Uterus (tissue), 2 donors: Measurements from ENCODE around the gene CACNA1A.

ENCODE experiments used
- POLR2A ChIP-seq, 2 donors: fragments of 450-650 bp; IDR thresholded peaks; one replicate each; pipeline ENCODE4 v1.6.1; 2016; ENCODE audit warnings: antibody characterized with exemption in 2 of 2, mild to moderate bottlenecking in 1 of 2, moderate library complexity in 1 of 2
- TF ChIP-seq, protein P1 (sequence below), 4 experiments: fragments of 200-600 bp in 2 of 4; fragments of 450-650 bp in 2 of 4; sonication (generic) in 2 of 4; IDR thresholded peaks; one replicate each; pipeline ENCODE4 v1.5.1; 2016 to 2019; ENCODE audit warnings: antibody characterized with exemption in 4 of 4, mild to moderate bottlenecking in 2 of 4, moderate library complexity in 1 of 4

DNA sequence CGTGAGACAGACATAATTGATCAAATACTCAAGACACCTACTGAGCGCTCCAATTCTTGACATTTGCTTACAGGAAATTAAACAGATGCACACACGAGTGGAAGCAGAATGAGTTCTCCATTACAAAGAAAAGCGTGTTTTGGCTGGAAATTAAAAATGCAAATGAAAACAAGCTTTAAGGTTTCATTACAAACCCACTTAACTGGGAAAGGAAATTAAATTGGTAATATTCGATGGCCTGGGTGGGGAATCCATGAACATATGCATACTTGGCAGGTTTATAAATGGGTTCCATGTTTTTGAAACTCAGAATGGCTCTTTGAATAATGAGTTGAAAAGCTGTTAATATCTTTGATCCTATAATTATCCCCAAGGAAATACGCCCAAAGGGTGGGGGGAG is 178.0 kb downstream of the CACNA1A start:
- TF ChIP-seq POLR2A (IDR thresholded peaks at IDR 0.05): no peak
- TF ChIP-seq, protein P1, sequence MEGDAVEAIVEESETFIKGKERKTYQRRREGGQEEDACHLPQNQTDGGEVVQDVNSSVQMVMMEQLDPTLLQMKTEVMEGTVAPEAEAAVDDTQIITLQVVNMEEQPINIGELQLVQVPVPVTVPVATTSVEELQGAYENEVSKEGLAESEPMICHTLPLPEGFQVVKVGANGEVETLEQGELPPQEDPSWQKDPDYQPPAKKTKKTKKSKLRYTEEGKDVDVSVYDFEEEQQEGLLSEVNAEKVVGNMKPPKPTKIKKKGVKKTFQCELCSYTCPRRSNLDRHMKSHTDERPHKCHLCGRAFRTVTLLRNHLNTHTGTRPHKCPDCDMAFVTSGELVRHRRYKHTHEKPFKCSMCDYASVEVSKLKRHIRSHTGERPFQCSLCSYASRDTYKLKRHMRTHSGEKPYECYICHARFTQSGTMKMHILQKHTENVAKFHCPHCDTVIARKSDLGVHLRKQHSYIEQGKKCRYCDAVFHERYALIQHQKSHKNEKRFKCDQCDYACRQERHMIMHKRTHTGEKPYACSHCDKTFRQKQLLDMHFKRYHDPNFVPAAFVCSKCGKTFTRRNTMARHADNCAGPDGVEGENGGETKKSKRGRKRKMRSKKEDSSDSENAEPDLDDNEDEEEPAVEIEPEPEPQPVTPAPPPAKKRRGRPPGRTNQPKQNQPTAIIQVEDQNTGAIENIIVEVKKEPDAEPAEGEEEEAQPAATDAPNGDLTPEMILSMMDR (IDR thresholded peaks at IDR 0.05): no peak
